GM12872 (cell line): ENCODE data around the gene MUC4.

Source experiments
- TF ChIP-seq, protein P1 (sequence below): IDR thresholded peaks from 3 replicates; pipeline ENCODE4 v1.5.1; 2011; ENCODE audit warnings: low read depth, mild to moderate bottlenecking, low read length, moderate library complexity; ENCODE audit not compliant: insufficient read depth

Gene MUC4

DNA sequence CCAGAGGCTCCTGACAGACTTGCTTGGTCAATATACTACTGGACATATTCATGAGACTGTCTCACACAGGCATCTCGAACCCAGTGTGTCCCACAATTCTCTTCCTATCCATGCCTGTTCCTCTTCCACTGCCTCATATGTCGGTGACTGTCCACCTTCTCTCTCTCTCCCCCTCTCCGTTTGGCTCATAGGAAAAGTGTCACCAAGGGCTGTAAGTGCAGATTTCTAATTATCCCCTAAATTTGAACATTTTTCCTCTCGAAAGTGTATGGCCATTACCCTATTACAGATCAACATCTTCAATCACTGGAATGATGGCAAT, 113.4 kb downstream of the MUC4 start:
- TF ChIP-seq, protein P1, sequence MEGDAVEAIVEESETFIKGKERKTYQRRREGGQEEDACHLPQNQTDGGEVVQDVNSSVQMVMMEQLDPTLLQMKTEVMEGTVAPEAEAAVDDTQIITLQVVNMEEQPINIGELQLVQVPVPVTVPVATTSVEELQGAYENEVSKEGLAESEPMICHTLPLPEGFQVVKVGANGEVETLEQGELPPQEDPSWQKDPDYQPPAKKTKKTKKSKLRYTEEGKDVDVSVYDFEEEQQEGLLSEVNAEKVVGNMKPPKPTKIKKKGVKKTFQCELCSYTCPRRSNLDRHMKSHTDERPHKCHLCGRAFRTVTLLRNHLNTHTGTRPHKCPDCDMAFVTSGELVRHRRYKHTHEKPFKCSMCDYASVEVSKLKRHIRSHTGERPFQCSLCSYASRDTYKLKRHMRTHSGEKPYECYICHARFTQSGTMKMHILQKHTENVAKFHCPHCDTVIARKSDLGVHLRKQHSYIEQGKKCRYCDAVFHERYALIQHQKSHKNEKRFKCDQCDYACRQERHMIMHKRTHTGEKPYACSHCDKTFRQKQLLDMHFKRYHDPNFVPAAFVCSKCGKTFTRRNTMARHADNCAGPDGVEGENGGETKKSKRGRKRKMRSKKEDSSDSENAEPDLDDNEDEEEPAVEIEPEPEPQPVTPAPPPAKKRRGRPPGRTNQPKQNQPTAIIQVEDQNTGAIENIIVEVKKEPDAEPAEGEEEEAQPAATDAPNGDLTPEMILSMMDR: no peak

DNA sequence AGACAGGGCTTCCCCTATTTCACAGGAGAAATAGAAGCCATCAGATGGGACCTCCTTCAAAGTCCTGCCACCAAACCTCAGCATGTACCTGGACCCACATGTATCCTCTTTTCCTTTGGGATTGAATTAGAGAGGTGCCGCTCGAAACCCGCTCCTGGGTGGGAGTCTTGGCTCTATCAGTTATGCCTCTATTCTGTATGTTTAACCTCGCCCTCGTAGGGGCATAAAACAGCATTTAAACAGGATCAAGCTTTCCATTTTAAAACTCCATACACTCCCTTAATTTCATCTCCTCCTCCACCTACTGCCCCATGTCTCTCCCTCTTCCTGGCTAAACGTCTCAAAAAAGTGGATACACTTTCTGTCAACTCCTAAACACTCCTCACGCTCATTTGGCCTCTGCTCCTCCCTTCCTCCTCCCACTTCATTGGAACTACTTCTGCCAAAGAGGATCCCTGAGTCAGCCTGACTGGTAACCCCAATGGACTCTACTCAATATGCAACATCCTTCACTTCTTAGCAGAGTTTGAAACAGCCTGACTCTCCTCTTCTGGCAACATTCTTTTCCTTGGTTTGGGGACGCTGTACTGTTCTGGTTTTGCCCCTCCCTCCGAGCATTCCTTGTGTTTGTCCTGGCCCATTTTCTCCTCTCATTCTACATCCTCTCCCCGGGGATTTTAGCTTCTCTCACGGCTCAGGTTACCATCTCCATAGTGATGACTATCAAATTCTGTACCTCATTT, 114.0 kb downstream of the MUC4 start:
- TF ChIP-seq, protein P1: no peak
